Stimulated activated CD4-positive, alpha-beta T cell treated with anti-CD3 and anti-CD28 coated beads, Interleukin-12 subunit alpha, Interleukin-12 subunit beta, amount 100 ng/mL, for 48 hours (primary cell): ENCODE data around the gene HOXD10.

Source experiments
- DNase-seq, 3 donors: peaks; one replicate each; pipeline ENCODE4 v3.0.0-alpha.2; 2020; ENCODE audit warnings: low read depth in 2 of 3, low spot score in 1 of 3

The HOXD10 gene

DNA sequence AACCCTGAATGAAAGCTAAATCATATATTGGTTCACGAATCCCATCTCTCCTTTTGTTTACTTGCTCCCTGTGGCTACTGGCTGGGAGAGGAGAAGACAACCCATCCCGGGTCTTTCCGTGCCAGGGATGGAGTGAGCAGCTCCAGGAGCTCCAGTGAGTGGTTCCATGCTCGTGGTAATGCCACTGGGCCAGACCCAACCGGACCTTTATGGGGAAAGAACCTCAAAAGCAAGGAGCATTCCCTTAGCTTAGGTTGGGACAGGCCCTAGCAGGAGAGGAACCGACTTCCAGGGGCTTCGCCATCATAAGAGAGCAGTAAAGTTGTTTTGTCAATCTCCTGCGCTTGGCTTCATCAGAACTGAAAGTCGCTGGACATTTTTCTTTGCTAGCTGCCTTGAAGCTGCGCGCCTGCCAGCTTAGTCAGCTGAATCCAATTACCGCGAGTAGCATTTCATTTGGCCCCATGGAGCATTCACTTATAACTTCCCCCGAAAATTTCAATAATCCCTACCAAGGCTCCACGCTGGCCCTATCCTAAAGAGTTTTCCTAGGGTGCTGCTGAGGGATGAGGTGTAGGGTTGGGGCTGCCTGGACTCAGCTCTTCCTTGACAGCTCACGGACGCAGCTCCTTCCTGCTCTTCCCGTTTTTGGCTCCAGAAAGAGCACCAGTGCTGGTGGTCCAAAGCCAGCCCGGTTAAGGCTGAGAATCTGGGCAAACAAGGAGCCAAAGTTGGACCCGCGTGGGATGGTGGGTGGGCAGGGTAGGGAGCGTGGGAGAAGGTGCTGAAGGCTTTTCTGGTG, 45.4 kb downstream of the HOXD10 start:
- DNase-seq, result no peak

DNA sequence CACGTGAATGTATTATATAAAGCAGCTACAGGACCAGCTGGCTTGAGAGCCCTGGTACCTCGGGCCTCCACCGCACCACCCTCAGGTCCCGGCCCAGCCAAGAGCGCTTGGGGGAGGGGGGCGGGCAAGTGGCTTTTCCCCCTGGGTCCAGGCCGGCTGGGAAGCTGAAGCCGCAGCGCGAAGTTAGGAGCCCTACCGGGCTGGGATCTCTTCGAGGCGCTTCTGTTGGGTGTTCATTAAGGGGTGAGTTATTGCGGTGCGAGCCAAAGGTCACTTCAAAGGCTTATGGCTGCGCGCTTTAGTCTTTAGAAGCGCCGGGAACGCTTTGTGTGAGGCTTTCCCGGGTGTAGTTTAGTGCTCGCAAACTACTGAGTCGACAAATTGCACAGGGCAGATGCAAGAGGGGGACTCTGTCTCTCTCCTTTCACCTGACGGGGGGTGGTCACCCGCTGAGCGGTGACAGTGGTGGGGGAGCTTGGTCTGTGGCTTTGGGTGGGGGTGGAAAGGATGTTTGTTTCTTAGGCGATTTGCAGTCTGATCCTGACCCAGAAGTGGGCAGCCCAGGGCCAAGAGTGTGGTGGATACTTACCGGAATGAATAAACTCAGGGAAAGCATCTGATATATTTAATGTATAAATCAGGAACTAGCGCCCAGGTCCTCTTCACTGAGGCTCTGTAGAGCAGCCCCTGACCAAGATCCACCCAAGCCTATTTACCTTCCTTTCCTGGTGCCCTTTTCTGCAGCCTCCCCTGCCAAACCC, 46.5 kb downstream of the HOXD10 start:
- DNase-seq, result no peak

DNA sequence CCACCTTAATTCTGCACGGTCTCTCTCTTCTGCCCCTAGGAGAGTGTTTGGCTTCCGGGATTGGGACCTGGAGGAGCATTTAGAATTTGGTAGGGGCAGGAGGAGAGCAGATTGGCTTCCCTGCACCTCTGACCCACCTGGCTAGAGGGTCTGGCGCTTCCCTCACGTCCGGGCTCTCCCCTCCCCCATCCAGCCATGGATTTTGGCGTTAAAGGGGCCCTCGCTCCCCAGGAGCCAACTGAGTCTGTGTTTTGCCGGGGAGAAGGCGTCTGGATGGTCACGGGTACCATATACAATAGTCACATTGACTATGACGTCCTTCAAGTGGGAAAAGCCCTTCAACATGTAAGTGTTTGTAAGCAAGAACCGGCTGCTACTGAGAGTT, 47.1 kb downstream of the HOXD10 start:
- no peak for DNase-seq

DNA sequence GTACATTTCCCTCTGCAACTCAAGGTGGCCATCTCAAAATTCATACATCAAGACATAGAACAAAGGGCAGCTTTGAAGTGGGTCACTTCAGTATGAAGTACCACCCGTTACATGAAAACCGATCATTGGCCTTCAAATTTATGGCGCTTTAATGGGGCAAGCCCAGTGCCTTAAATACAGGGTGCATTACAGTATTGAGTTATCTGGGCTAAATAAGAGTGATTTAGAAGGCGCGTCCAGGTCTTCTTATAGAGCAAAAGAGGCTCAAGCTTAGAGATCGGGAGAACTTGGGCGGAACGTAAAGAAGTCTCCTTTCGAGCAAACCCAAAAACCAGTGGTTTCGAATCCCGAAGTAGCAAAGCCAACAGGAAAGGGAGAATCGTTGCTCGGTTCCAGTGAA, 47.6 kb downstream of the HOXD10 start:
- DNase-seq, result no peak

DNA sequence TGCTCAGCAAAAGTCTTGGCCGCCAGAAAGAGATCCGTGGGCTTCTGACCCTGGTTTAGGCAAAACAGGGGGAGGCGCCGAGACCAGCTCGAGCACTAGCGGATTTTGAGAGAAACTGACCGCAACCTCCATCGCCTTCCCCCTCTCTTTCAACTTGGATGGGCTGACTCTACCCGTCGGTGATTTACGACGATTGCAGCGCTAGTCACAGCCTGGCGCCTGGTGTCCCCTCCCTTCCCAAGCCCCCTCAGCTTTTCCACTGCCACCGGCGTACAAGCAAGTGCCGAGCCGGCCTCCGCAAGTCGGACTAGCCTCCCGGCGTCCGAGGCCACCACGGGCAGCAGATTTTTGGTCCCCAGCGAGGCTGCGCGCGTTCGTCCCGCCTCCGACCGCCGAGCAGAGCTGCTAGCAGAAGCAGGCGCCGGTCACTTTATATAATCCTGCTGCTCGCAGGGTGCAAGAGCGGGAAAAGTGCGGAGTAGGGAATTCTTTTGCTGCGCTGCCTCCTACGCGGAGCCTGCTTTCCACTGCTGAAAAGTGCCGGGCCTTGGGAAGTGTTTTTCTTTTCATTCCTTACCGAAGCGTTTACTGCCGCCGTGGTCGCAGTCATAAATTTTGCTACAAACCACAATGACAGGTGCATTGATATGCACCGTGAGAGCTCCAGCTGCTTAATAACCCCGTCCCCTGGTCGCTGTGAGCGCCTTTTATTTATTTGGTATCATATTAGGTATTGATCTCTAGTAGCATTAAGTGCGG, 48.2 kb downstream of the HOXD10 start:
- DNase-seq, result no peak

- DNase-seq, result no peak
Measured at GRCh38 chr2:176165370-176166050, 48.9 kb downstream of the HOXD10 start.

DNA sequence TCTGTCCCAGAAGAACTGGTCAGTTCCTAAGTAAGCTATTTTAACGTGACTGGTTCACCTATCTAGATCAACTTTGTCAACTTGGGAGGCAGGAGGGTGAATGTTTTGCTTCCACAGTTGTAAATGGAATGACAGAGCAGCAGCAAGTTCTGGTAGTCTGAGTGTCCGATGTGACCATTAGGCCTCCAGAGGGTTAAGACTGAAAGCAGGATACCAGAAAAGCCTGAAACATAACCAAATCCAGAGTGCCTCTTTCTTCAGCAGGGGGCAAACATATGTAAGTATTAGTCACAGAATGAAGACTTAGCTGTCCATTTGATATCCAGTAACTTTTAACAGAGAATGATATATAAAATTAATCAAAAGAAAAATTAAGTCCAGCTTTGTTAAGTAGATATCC, 49.7 kb downstream of the HOXD10 start:
- no peak for DNase-seq

- no peak for DNase-seq
Measured at GRCh38 chr2:176167398-176167797, 50.8 kb downstream of the HOXD10 start.

GRCh38 chr2:176169181-176169580, 52.6 kb downstream of the HOXD10 start:
- no peak for DNase-seq
